Measurements from ENCODE around the gene BBS4.

DNA sequence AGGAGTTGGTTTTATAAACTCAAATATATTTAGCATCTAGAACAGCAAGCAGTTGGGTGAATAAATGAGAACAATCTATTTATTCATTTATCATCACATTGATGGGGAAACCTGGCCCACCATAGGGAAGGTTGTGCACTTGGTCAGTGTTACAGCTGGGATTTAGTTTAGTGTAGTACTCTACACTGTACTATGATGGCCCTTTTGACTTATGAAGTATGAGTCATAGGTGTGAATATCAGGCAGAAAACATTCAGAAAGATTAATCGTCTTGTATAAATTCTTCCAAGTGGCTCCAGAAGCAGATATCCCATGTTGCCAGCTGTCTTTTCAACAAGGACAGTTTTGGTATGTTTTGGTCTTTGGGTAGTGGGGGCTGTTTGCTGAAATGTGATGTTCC is 38.0 kb downstream of the BBS4 start:
- TF ChIP-seq EZH2 (IDR thresholded peaks at IDR 0.05; ENCODE audit: insufficient read depth, poor library complexity, severe bottlenecking) (no peak), EZH2phosphoT487 (IDR thresholded peaks at IDR 0.05; ENCODE audit: insufficient read depth, low read depth) (no peak)
